Measurements from ENCODE around the gene EYS. TPM values are rescaled to one million over a fixed set of nuclear protein-coding genes. Genes with fewer than 3 reads are reported as not detected.
A peak's percentile ranks its signal among the peaks of the same experiment; 100 is the strongest.

The EYS gene
- total RNA-seq, 1 experiment from 2014 or later = not detected

DNA sequence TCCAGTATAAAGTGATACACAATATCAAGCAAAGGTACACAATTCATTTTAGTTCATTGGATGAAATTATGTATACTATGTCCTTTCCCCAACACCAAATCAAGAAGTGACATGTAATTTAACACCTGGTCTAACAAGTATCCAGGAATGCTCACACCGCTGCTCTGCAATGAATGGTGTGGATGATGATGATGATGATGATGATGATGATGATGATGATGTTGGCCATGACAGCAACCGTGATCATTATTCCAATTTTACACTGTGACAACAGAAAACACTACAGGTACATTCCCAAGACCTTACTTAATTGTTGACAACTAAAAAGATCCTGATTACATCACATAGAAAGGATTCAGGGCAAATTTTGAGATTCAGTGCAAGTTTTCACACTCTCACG lies 1449.4 kb downstream of the EYS start:
- peaks cover 10% of the 10 kb centered on the region for H3K9me3 Mint-ChIP-seq (ENCODE audit: unreplicated experiment)
- CTCF ChIA-PET = interaction anchor here (1.3 kb wide), 1 partner anchor 173 kb away, joined by 5 read pairs; no protein-coding TSS in a partner anchor
- intact Hi-C loops (cut with micrococcal nuclease; ENCODE audit: unreplicated experiment) = loop anchor here (5.0 to 10.0 kb wide), 2 partner anchors 220 to 243 kb away; no protein-coding TSS in a partner anchor

DNA sequence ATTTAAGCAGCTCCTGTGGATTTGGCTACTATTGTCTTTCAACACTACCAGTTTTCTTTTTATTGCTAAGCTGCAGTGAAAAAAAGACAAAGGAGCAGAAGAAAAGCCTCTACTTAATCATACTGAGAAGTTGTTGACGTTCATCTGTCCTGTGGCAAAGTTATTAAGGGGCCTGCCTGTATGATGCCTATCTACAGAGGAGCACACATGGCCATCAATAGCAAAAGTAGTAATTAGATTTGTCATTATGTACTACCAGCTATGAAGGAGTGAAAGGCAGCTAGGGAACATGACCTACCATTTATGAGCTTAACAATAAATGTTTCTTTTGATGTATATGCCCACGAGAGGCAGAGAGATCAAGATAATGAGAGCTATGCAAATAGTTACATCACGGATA lies 1450.5 kb downstream of the EYS start:
- peaks cover 10% of the 10 kb centered on the region for H3K9me3 Mint-ChIP-seq (ENCODE audit: unreplicated experiment)
- BruUV-seq (replicated peaks) = no TSS peak
- Histone ChIP-seq H3K9me3 (no peaks in the 10 kb centered on the region), H3K36me3 (ENCODE audit: control insufficient read depth, insufficient read depth, low read length) (no peaks in the 10 kb centered on the region), H3K4me1 (peaks cover 46% of the 10 kb centered on the region), H3K27me3 (replicated peaks; ENCODE audit: control insufficient read depth, insufficient read depth, low read length) (no peaks in the 10 kb centered on the region), H3K4me3 (ENCODE audit: low read depth, low read length) (no peak overlapping the region)
- TF ChIP-seq, protein P1, sequence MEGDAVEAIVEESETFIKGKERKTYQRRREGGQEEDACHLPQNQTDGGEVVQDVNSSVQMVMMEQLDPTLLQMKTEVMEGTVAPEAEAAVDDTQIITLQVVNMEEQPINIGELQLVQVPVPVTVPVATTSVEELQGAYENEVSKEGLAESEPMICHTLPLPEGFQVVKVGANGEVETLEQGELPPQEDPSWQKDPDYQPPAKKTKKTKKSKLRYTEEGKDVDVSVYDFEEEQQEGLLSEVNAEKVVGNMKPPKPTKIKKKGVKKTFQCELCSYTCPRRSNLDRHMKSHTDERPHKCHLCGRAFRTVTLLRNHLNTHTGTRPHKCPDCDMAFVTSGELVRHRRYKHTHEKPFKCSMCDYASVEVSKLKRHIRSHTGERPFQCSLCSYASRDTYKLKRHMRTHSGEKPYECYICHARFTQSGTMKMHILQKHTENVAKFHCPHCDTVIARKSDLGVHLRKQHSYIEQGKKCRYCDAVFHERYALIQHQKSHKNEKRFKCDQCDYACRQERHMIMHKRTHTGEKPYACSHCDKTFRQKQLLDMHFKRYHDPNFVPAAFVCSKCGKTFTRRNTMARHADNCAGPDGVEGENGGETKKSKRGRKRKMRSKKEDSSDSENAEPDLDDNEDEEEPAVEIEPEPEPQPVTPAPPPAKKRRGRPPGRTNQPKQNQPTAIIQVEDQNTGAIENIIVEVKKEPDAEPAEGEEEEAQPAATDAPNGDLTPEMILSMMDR (IDR thresholded peaks at IDR 0.05; ENCODE audit: insufficient read depth in 1 of 2, low read depth in 1 of 2, low read length in 1 of 2, severe bottlenecking in 1 of 2, unreplicated experiment in 1 of 2) = no peak
- no peaks in the 10 kb centered on the region for H3K27me3 Mint-ChIP-seq (ENCODE audit: insufficient read depth, unreplicated experiment)
- peaks cover 51% of the 10 kb centered on the region for H3K4me1 Mint-ChIP-seq (ENCODE audit: low read depth, unreplicated experiment)
- no peak overlapping the region for H3K4me3 Mint-ChIP-seq (ENCODE audit: unreplicated experiment)
- ChIA-PET CTCF (no interaction called here), POLR2A (no interaction called here)
- intact Hi-C loops (cut with micrococcal nuclease; ENCODE audit: unreplicated experiment) = loop anchor here (5.0 to 10.0 kb wide), 2 partner anchors 219 to 242 kb away; no protein-coding TSS in a partner anchor
- peak overlapping the region; percentile 29 for H3K27ac Mint-ChIP-seq (ENCODE audit: unreplicated experiment)
- no peak for DNase-seq
- no peaks in the 10 kb centered on the region for H3K36me3 Mint-ChIP-seq (ENCODE audit: insufficient read depth, unreplicated experiment)

More for the DNA sequence above, 1449.4 kb downstream of the EYS start:
- Histone ChIP-seq H3K4me3 (ENCODE audit: low read depth, low read length) (no peak overlapping the region), H3K4me1 (peaks cover 42% of the 10 kb centered on the region), H3K27me3 (replicated peaks; ENCODE audit: control insufficient read depth, insufficient read depth, low read length) (no peaks in the 10 kb centered on the region), H3K9me3 (no peaks in the 10 kb centered on the region), H3K36me3 (ENCODE audit: control insufficient read depth, insufficient read depth, low read length) (no peaks in the 10 kb centered on the region)
- Mint-ChIP-seq H3K4me1 (ENCODE audit: low read depth, unreplicated experiment) (peaks cover 46% of the 10 kb centered on the region), H3K4me3 (ENCODE audit: unreplicated experiment) (no peak overlapping the region), H3K27ac (ENCODE audit: unreplicated experiment) (peak overlapping the region; percentile 29), H3K36me3 (ENCODE audit: insufficient read depth, unreplicated experiment) (no peaks in the 10 kb centered on the region), H3K27me3 (ENCODE audit: insufficient read depth, unreplicated experiment) (no peaks in the 10 kb centered on the region)
- no TSS peak for BruUV-seq (replicated peaks)
- DNase-seq = no peak
- POLR2A ChIA-PET = no interaction called here
- TF ChIP-seq, protein P1 (IDR thresholded peaks at IDR 0.05; ENCODE audit: insufficient read depth in 1 of 2, low read depth in 1 of 2, low read length in 1 of 2, severe bottlenecking in 1 of 2, unreplicated experiment in 1 of 2) = no peak

DNA sequence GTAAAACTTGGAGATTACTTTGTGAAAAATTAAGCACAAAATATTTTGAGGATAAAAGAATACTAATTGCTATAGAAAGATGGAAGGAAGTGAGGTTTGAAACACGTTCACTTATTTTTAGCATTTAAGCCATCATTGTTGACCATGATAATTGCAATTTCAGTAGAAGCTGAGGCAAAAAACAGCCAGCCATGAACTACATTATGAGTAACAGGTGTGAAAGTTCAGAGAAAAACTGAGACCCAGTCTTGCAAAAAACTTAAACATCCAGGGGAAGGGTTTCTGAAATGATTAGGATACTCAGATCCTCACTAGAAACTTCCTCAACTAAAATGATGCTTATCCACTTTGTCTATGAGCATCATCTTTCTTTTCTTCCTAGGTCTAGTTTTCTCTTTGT lies 1452.0 kb downstream of the EYS start:
- POLR2A ChIA-PET = no interaction called here
- TF ChIP-seq, protein P1 (IDR thresholded peaks at IDR 0.05; ENCODE audit: insufficient read depth in 1 of 2, low read depth in 1 of 2, low read length in 1 of 2, severe bottlenecking in 1 of 2, unreplicated experiment in 1 of 2) = no peak
- H3K9me3 ChIP-seq = no peaks in the 10 kb centered on the region
- no peak overlapping the region for H3K4me3 Mint-ChIP-seq (ENCODE audit: unreplicated experiment)
- H3K36me3 ChIP-seq (ENCODE audit: control insufficient read depth, insufficient read depth, low read length) = no peaks in the 10 kb centered on the region
- DNase-seq = no peak
- peaks cover 10% of the 10 kb centered on the region for H3K9me3 Mint-ChIP-seq (ENCODE audit: unreplicated experiment)
- no TSS peak for BruUV-seq (replicated peaks)
- H3K4me3 ChIP-seq (ENCODE audit: low read depth, low read length) = no peak overlapping the region
- H3K36me3 Mint-ChIP-seq (ENCODE audit: insufficient read depth, unreplicated experiment) = no peaks in the 10 kb centered on the region
- intact Hi-C loops (cut with micrococcal nuclease; ENCODE audit: unreplicated experiment) = loop anchor here (5.0 to 10.0 kb wide), 2 partner anchors 218 to 240 kb away; no protein-coding TSS in a partner anchor
- H3K27me3 Mint-ChIP-seq (ENCODE audit: insufficient read depth, unreplicated experiment) = no peaks in the 10 kb centered on the region
- H3K4me1 Mint-ChIP-seq (ENCODE audit: low read depth, unreplicated experiment) = peaks cover 48% of the 10 kb centered on the region
- no peak overlapping the region for H3K27ac Mint-ChIP-seq (ENCODE audit: unreplicated experiment)
- CTCF ChIA-PET = no interaction called here
- H3K4me1 ChIP-seq = peaks cover 52% of the 10 kb centered on the region
- H3K27me3 ChIP-seq (replicated peaks; ENCODE audit: control insufficient read depth, insufficient read depth, low read length) = no peaks in the 10 kb centered on the region

Measured in Caco-2 (cell line).